Motor neuron (in vitro differentiated cells): ENCODE results near the gene MPV17L2. TPM values are rescaled to one million over a fixed set of nuclear protein-coding genes. Genes with fewer than 3 reads are reported as not detected.
A peak's percentile ranks its signal among the peaks of the same experiment; 100 is the strongest.

Experiments used
- ATAC-seq, 8 experiments: fragments of 200-7000 bp; cut with Tn5 transposase; replicated peaks in 6 of 8; 2 replicates each; pipeline ENCODE4 v1.8.0; 2021; ENCODE audit warnings: mild to moderate bottlenecking in 8 of 8, moderate library complexity in 8 of 8
- H3K27ac ChIP-seq, 2 donors: fragments of 250-450 bp; sonication (Bioruptor Pico); 2 replicates each; pipeline ENCODE4 v1.9.0; 2021; ENCODE audit warnings: antibody characterized with exemption in 2 of 2, mild to moderate bottlenecking in 2 of 2, moderate library complexity in 1 of 2
- H3K4me1 ChIP-seq, 2 donors: fragments of 250-450 bp; sonication (Bioruptor Pico); replicated peaks in 1 of 2; 2 replicates each; pipeline ENCODE4 v1.6.1; 2021; ENCODE audit warnings: antibody characterized with exemption in 2 of 2, mild to moderate bottlenecking in 2 of 2, moderate library complexity in 1 of 2
- H3K4me3 ChIP-seq, 5 donors: fragments of 250-450 bp; sonication (Bioruptor Pico); 2 replicates each; pipeline ENCODE4 v1.9.0; 2021; ENCODE audit warnings: antibody characterized with exemption in 5 of 5, mild to moderate bottlenecking in 5 of 5, moderate library complexity in 4 of 5
- WGBS, 10 experiments: fragments of 450-650 bp; shearing (Covaris generic); methylation state at CpG; one replicate each; pipeline ENCODE4 v1.0.0; 2022; 5-methylcytosine and 5-hydroxymethylcytosine counted together
- in situ Hi-C, 9 experiments: fragments of 400-800 bp; cut with MboI; loops; one replicate each; pipeline ENCODE4 v1.15.0; 2021; ENCODE audit warnings: low sequenced_read_pairs in 9 of 9, low pct_unique_long_range_greater_than_20kb in 2 of 9; ENCODE audit not compliant: unreplicated experiment in 9 of 9
- total RNA-seq, 8 experiments: library from RNA; unstranded; fragments of 300-600 nt; gene quantifications; 2 replicates each; pipeline versions ENCODE4 v1.2.3 to v1.2.4, GENCODE V29; 2022

The MPV17L2 gene
- total RNA-seq, 8 experiments from 2014 or later: 6.6 to 22.9 (median 11.1) TPM

DNA sequence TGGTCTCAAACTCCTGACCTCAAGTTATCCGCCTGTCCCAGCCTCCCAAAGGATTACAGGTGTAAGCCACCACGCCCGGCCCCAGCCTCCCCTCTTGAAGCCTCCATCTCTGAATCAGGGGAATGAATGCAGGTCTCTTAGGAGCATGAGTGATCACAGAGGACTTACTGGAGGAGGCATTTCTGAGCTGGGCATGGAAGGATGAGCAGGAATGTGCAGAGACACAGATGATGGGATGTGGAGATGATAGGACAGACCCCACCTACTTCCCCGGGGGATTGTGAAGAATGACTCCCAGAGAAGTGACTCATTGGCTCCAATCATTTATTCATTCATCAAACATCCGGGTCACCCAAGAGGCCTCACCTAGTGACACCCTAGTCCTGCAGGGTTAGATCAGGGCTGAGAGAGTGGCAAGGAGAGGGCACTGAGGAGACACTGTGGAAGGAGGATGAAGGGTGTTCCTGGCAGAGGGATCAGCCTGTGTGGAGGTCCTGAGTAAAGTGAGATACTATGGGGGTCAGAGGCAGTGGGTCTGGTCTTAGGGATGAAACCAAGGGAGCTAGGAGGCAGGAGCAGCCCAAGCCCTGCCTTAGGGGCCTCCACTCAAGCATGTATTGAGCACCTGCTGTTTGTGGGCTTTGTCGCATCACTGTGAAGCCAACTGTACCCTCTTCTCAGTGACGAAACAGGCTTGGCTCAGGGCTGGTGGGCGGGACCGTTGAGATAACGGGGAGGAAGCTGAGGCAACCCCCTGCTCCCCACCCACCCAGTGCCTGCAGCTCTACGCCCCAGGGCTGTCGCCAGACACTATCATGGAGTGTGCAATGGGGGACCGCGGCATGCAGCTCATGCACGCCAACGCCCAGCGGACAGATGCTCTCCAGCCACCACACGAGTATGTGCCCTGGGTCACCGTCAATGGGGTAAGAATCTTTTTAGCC lies 16.4 kb upstream of the MPV17L2 start:
- WGBS, 10 experiments: 20 to 87% (median 78%) methylated on average over 1 to 4 of the region's 19 CpGs; no CpG with 5 or more reads in 4 of the 10 experiments
- in situ Hi-C loops: no loop called here
- H3K27ac ChIP-seq: no peak overlapping the region
- H3K4me3 ChIP-seq: no peak overlapping the region
- ATAC-seq: no peak
- H3K4me1 ChIP-seq: peaks cover 7 to 8% of the 10 kb centered on the region in 2 donors

DNA sequence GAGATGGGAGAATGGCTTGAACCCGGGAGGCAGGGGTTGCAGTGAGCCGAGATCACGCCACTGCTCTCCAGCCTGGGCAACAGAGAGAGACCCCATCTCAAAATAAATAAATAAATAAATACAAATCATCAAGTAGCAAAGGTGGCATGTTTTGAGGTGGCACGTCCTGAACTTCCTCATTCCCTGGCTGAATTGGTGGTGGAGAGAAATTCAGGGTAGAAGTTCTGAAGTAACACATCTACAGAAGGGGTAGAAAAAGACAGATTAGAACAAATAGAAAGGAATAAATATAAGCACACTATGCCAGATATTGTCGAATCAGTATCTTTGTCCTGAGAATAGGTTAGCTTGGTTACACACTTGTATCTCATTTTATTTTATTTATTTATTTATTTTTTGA lies 13.1 kb upstream of the MPV17L2 start:
- Histone ChIP-seq H3K4me3 (no peak overlapping the region), H3K4me1 (no peaks in the 10 kb centered on the region), H3K27ac (no peak overlapping the region)
- ATAC-seq: no peak
- WGBS, 10 experiments: 60 to 100% (median 79%) methylated on average over 1 to 4 of the region's 5 CpGs; no CpG with 5 or more reads in 3 of the 10 experiments
- in situ Hi-C loops: no loop called here

DNA sequence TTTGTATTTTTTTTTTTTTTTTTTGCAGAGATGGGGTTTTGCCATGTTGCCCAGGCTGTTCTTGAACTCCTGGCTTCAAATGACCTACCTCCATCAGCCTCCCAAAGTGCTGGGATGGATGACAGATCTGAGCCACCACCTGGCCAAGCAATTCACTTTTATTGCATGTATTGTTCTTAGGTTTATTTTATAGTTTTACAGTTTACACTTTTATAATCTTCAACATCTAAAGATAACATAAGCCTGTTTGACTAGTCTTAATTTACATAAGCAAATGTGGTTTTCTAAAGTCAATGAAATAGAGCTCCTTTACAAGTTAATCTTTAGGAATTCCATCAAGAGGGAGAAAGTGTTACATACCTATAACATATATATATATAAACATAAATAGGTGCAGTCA lies 9.5 kb upstream of the MPV17L2 start:
- in situ Hi-C loops: no loop called here
- no peak overlapping the region for H3K27ac ChIP-seq
- H3K4me1 ChIP-seq: no peaks in the 10 kb centered on the region
- ATAC-seq: no peak
- H3K4me3 ChIP-seq: no peak overlapping the region

DNA sequence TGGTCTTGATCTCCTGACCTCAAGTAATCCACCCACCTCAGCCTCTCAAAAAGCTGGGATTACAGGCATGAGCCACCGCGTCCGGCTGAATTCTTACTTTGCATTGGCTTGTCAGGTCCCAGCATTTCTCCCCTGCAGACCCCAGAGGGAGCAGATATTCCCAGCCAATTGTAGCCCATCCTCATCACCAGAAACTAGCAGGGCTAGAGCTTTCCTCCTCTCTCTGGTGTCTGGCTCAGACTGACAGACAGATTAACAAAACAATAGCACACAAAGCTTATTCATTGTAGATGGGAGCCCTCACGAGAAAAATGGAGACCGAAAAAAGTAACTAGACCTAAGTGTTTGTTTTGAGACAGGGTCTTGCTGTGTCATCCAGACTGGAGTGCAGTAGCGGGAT lies 7.5 kb upstream of the MPV17L2 start:
- in situ Hi-C loops: no loop called here
- no peak overlapping the region for H3K27ac ChIP-seq
- no peaks in the 10 kb centered on the region for H3K4me1 ChIP-seq
- H3K4me3 ChIP-seq: no peak overlapping the region
- WGBS, 10 experiments: 3 to 100% (median 41%) methylated on average over 1 to 5 of the region's 6 CpGs; no CpG with 5 or more reads in 4 of the 10 experiments
- ATAC-seq: peak in 2 of 8 experiments; percentile 40 to 53

DNA sequence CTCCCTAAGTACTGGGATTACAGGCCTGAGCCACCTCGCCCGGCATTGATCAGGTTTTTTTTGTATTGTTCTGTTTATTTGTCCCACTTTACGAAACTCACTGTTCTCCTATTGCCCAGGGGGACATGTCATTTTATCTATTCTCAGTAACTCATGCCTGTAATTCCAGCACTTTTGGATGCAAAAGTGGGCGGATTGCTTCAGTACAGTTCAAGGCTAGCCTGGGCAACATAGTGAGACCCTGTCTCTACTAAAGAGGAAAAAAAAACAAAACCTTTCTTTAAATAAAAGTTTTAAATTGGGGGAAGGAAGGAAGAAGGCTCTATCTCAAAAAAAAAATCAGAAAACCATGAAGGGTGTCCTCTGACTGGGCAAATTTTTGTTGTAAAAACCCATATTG lies 2.7 kb upstream of the MPV17L2 start:
- H3K27ac ChIP-seq: no peak overlapping the region
- in situ Hi-C loops: no loop called here
- no peak for ATAC-seq
- no peak overlapping the region for H3K4me3 ChIP-seq
- peaks cover 10 to 14% of the 10 kb centered on the region in 2 donors for H3K4me1 ChIP-seq
- WGBS, 10 experiments: 63 to 100% (median 89%) methylated on average over 1 to 4 of the region's 4 CpGs; no CpG with 5 or more reads in 2 of the 10 experiments

DNA sequence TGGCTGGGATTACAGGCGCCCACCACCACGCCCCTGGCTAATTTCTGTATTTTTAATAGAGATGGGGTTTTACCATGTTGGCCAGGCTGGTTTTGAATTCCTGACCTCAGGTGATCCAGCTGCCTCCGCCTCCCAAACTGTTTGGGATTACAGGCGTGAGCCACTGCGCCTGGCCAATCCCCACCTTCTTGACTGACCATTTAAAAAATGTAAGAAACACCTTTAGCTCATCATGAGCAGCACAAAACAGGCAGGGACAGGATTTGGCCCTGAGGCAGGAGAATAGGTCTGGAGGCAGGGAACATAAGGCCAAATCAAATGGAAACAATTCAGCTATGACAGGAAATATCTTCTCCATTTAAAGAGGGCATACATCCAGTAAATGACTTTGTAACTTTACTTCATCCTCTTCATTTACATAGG lies 1.4 kb upstream of the MPV17L2 start:
- 20 to 100% (median 95%) methylated on average over 1 to 3 of the region's 5 CpGs; no CpG with 5 or more reads in 4 of the 10 experiments for WGBS, 10 experiments
- Histone ChIP-seq H3K4me3 (no peak overlapping the region), H3K27ac (peak overlapping the region in 1 of 2 donors; percentile 10), H3K4me1 (peaks cover 10 to 14% of the 10 kb centered on the region in 2 donors)
- in situ Hi-C loops: no loop called here
- ATAC-seq: no peak

DNA sequence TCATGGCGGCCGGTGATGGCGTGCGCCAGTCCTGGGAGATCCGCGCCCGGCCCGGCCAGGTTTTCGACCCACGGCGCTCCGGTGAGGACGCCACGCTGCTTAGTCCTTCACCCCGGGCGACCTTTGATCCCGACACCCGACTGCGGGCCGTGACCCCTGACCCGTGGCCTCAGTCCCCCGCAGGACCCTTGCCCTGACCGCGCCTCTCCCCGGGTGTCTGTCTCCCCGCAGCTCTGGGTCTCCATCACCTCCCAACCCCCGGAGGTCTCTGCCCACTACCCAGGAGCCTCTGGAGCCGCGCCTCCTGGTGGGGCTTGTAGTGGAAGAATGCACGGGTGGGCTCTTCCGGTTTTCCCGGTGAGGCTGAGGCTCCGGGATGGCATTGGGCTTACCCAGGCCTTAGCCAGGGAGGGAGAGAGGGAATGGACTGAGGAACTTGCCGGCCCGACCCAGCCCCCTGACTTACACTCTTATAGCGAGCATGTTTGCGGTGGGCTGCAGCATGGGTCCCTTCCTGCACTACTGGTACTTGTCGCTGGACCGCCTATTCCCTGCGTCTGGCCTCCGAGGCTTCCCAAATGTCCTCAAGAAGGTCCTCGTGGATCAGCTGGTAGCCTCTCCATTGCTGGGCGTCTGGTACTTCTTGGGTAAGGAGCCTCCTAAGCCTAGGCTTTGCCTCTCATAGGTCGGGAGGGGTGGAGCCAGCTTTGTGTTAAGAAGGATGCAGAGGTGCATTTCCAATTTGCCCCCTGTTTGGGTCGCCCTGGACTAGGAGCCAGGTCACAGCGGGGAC lies 566 bp downstream of the MPV17L2 start:
- WGBS, 10 experiments: 0 to 50% (median 13%) methylated on average over 1 to 9 of the region's 46 CpGs; no CpG with 5 or more reads in 3 of the 10 experiments
- in situ Hi-C loops: no loop called here
- peaks cover 10 to 14% of the 10 kb centered on the region in 2 donors for H3K4me1 ChIP-seq
- H3K4me3 ChIP-seq: peak overlapping the region; percentile 42 to 91 (median 67)
- peak overlapping the region; percentile 22 to 64 for H3K27ac ChIP-seq
- ATAC-seq: no peak

DNA sequence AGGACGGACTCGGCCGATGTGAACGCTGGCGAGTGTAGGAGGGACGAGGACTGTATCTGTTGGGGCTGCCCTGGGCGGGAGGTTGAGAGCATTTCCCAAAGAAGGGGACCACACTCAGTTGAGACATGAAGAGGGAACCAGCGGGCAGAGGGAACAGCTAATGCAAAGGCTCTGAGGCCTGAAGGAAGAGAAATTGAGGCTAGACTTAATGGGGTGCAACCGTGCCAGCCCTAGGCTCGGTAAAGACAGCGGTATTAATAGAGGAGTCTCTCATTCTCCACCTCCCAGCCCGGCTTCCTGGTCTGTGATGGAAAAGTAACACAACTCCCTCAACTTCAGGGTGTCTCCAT lies 1.1 kb downstream of the MPV17L2 start:
- H3K4me1 ChIP-seq: peaks cover 10 to 14% of the 10 kb centered on the region in 2 donors
- in situ Hi-C loops: no loop called here
- WGBS, 10 experiments: 23 to 100% (median 50%) methylated on average over 1 to 8 of the region's 12 CpGs; no CpG with 5 or more reads in 3 of the 10 experiments
- no peak for ATAC-seq
- H3K4me3 ChIP-seq: peak overlapping the region; percentile 42 to 91 (median 67)
- H3K27ac ChIP-seq: no peak overlapping the region

DNA sequence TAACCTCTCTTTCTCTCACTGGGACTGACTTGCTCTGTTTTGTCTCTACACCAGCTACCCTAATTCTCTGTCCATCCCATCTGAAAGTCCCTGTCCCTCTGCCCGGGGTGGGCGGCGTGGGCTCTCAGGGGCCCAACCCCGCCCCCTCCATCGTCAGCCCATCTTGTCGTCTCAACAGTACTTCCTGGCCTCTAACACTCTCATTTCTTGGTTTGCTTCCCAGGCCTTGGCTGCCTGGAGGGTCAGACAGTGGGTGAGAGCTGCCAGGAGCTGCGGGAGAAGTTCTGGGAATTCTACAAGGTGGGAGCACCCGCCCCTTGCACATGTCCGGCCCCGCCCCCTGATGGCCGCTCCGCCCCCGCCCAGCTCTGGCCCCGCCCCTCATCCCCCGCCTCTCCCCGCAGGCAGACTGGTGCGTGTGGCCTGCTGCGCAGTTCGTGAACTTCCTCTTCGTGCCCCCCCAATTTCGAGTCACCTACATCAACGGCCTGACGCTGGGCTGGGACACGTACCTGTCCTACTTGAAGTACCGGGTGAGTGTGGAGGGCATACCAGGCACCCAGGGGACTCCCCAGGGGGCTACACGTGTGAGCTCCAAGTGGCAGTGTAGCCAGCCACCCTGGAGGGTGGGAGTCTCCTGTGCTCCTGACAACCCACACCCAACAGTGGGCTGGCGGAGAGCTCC lies 1.7 kb downstream of the MPV17L2 start:
- peak in 1 of 8 experiments; percentile 4 for ATAC-seq
- peaks cover 10 to 14% of the 10 kb centered on the region in 2 donors for H3K4me1 ChIP-seq
- H3K27ac ChIP-seq: no peak overlapping the region
- in situ Hi-C loops: no loop called here
- peak overlapping the region in 1 of 5 donors; percentile 68 for H3K4me3 ChIP-seq
- WGBS, 10 experiments: 17 to 100% (median 96%) methylated on average over 1 to 3 of the region's 27 CpGs; no CpG with 5 or more reads in 6 of the 10 experiments

DNA sequence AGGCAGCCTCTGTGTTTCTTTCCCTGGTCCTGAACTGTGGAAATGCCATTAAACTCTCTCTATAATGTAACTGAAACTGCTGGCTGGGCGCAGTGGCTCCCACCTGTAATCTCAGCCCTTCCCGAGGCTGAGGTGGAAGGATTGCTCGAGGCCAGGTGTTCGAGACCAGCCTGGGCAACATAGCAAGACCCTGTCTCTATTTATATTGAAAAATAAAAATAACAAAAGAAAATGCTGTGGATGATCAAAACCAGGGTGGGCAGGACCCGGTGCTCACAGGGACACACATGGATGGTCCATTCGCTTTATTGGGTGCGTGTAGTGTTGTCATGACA lies 3.5 kb downstream of the MPV17L2 start:
- no peak for ATAC-seq
- WGBS, 10 experiments: 67 to 90% (median 83%) methylated on average over 1 to 6 of the region's 7 CpGs; no CpG with 5 or more reads in 6 of the 10 experiments
- in situ Hi-C loops: no loop called here
- Histone ChIP-seq H3K27ac (no peak overlapping the region), H3K4me1 (peaks cover 10 to 14% of the 10 kb centered on the region in 2 donors), H3K4me3 (no peak overlapping the region)

DNA sequence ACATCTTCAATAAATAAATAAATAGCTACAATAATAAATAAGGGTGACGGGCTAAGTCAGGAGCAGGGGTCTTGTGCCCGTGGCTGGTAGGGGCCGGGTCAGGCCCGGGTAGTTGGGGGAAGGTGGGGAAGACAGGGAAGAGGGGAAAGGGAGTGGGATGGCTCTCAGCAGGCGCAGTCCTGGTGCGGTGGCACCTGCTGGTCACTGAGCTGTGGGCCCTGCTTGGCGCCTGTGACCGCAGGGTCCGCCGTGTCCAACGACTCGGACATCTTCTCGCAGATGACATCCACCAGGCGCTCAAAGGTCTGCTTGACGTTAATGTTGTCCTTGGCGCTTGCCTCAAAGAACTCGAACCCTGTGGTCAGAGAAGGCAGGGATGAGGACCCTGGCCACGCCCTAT lies 4.3 kb downstream of the MPV17L2 start:
- in situ Hi-C loops: no loop called here
- no peak for ATAC-seq
- Histone ChIP-seq H3K27ac (no peak overlapping the region), H3K4me1 (peaks cover 6 to 8% of the 10 kb centered on the region in 2 donors), H3K4me3 (no peak overlapping the region)
- WGBS, 10 experiments: 29 to 100% (median 89%) methylated on average over 1 to 12 of the region's 18 CpGs; no CpG with 5 or more reads in 5 of the 10 experiments

DNA sequence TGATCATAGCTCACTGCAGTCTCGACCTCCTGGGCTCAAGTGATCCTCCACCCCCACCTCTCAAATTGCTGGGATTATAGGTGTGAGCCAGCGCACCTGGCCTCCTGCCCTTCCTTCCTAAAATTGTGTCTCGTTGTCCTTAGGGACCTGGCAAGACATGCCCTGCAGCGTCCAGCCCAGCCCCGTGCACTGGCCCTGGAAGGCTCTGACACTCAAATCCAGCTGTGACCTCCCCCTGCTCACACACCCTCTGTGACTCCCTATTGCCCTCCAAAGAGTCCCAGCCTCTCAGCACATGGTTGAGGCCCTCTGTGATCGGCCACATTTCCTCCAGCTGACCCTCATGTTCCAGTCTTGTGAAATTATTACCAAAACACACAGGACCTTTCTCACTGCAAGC lies 4.9 kb downstream of the MPV17L2 start:
- no peak overlapping the region for H3K27ac ChIP-seq
- 40 to 100% (median 83%) methylated on average over 1 to 5 of the region's 6 CpGs; no CpG with 5 or more reads in 5 of the 10 experiments for WGBS, 10 experiments
- no peak for ATAC-seq
- peaks cover 9 to 10% of the 10 kb centered on the region in 2 donors for H3K4me1 ChIP-seq
- H3K4me3 ChIP-seq: no peak overlapping the region
- in situ Hi-C loops: no loop called here
